MM.1S (cell line): ENCODE data around the gene STEEP1.

Experiments
- DNase-seq: peaks from one replicate; pipeline ENCODE4 v3.0.0-alpha.2; 2015
- H2AFZ ChIP-seq: fragments of 300-600 bp; sonication (generic); 2 replicates; pipeline ENCODE4 v1.6.0; 2016; ENCODE audit warnings: antibody characterized with exemption, low read length
- H3F3A ChIP-seq: fragments of 300-600 bp; sonication (generic); 2 replicates; pipeline ENCODE4 v1.6.1; 2016; ENCODE audit warnings: mild to moderate bottlenecking, antibody characterized with exemption, low read length, moderate library complexity, mixed read lengths; ENCODE audit not compliant: insufficient read depth
- H3K27ac ChIP-seq: fragments of 300-600 bp; sonication (generic); 2 replicates; pipeline ENCODE4 v1.5.1; 2016; ENCODE audit warnings: mild to moderate bottlenecking, low read length
- H3K27me3 ChIP-seq: fragments of 300-600 bp; sonication (generic); replicated peaks from 2 replicates; pipeline ENCODE4 v1.6.0; 2016; ENCODE audit warnings: low read length; ENCODE audit not compliant: insufficient read depth
- H3K36me3 ChIP-seq: fragments of 300-600 bp; sonication (generic); replicated peaks from 2 replicates; pipeline ENCODE4 v1.6.1; 2016; ENCODE audit warnings: mild to moderate bottlenecking, low read length, mixed read lengths; ENCODE audit not compliant: insufficient read depth
- H3K4me1 ChIP-seq: fragments of 300-600 bp; sonication (generic); 2 replicates; pipeline ENCODE4 v1.6.1; 2016; ENCODE audit warnings: low read length, mixed read lengths
- H3K4me2 ChIP-seq: fragments of 300-600 bp; sonication (generic); 2 replicates; pipeline ENCODE4 v1.6.0; 2016; ENCODE audit warnings: low read depth, low read length
- H3K4me3 ChIP-seq: fragments of 300-600 bp; sonication (generic); 2 replicates; pipeline ENCODE4 v1.5.1; 2016; ENCODE audit warnings: low read length, mixed read lengths
- H3K79me2 ChIP-seq: fragments of 300-600 bp; sonication (generic); 2 replicates; pipeline ENCODE4 v1.6.1; 2016; ENCODE audit warnings: mixed run types, low read length, mixed read lengths
- H3K9ac ChIP-seq: fragments of 300-600 bp; sonication (generic); 2 replicates; pipeline ENCODE4 v1.6.1; 2016; ENCODE audit warnings: low read length, mixed read lengths
- H3K9me2 ChIP-seq: fragments of 300-600 bp; sonication (generic); replicated peaks from 2 replicates; pipeline ENCODE4 v1.6.1; 2016; ENCODE audit warnings: mild to moderate bottlenecking, low read length, mixed read lengths; ENCODE audit not compliant: insufficient read depth
- H3K9me3 ChIP-seq: fragments of 300-600 bp; sonication (generic); replicated peaks from 2 replicates; pipeline ENCODE4 v1.6.1; 2016; ENCODE audit warnings: mild to moderate bottlenecking, low read length, mixed read lengths; ENCODE audit not compliant: insufficient read depth
- H4K20me1 ChIP-seq: fragments of 300-600 bp; sonication (generic); 2 replicates; pipeline ENCODE4 v1.6.1; 2016; ENCODE audit warnings: mild to moderate bottlenecking, low read length, moderate library complexity, mixed read lengths; ENCODE audit not compliant: insufficient read depth
- CTCF ChIP-seq: fragments of 300-600 bp; sonication (generic); IDR thresholded peaks from 2 replicates; pipeline ENCODE4 v1.5.1; 2016; ENCODE audit warnings: antibody characterized with exemption, low read length, mixed read lengths
- EZH2 ChIP-seq: fragments of 300-600 bp; sonication (generic); optimal IDR thresholded peaks from 2 replicates; pipeline ENCODE3; 2017; ENCODE audit warnings: low read depth, mild to moderate bottlenecking, antibody characterized with exemption, low read length, mixed read lengths
- EZH2phosphoT487 ChIP-seq: fragments of 300-600 bp; sonication (generic); IDR thresholded peaks from 2 replicates; pipeline ENCODE4 v1.6.1; 2018; ENCODE audit warnings: antibody characterized with exemption, low read length

STEEP1 gene

GRCh38 chrX:119602701-119603255 lies 37.6 kb upstream of the STEEP1 start:
- H3K4me3 ChIP-seq = no peak overlapping the region
- H3K36me3 ChIP-seq = no peaks in the 10 kb centered on the region
- no peak for DNase-seq
- H3K9me3 ChIP-seq = no peaks in the 10 kb centered on the region
- no peaks in the 10 kb centered on the region; the same call in 1 of the 2 replicates for H4K20me1 ChIP-seq
- H3K79me2 ChIP-seq = peaks cover 76% of the 10 kb centered on the region
- H3K27ac ChIP-seq = no peak overlapping the region
- H3K27me3 ChIP-seq = no peaks in the 10 kb centered on the region
- H2AFZ ChIP-seq = no peak overlapping the region
- no peak overlapping the region for H3K4me2 ChIP-seq
- no peaks in the 10 kb centered on the region for H3K4me1 ChIP-seq
- no peaks in the 10 kb centered on the region for H3K9me2 ChIP-seq
- no peak for TF ChIP-seq EZH2
- no peak for TF ChIP-seq EZH2phosphoT487
- no peak for TF ChIP-seq CTCF
- peaks cover 6% of the 10 kb centered on the region; the same call in 1 of the 2 replicates for H3F3A ChIP-seq
- no peak overlapping the region for H3K9ac ChIP-seq

- H3K9me2 ChIP-seq = no peaks in the 10 kb centered on the region
- H3K4me1 ChIP-seq = no peaks in the 10 kb centered on the region
- TF ChIP-seq EZH2 = no peak
- TF ChIP-seq EZH2phosphoT487 = no peak
- TF ChIP-seq CTCF = no peak
- H3F3A ChIP-seq = no peaks in the 10 kb centered on the region
- no peak overlapping the region for H3K9ac ChIP-seq
- no peaks in the 10 kb centered on the region for H4K20me1 ChIP-seq
- no peak overlapping the region for H3K27ac ChIP-seq
- DNase-seq = no peak
- no peaks in the 10 kb centered on the region for H3K27me3 ChIP-seq
- H3K4me2 ChIP-seq = no peak overlapping the region
- H2AFZ ChIP-seq = no peak overlapping the region
- H3K79me2 ChIP-seq = peaks cover 11% of the 10 kb centered on the region
- no peaks in the 10 kb centered on the region for H3K9me3 ChIP-seq
- H3K36me3 ChIP-seq = no peaks in the 10 kb centered on the region
- no peak overlapping the region for H3K4me3 ChIP-seq
These were observed 24.6 kb upstream of the STEEP1 start for GRCh38 chrX:119589810-119590209.

GRCh38 chrX:119583431-119584059 lies 18.3 kb upstream of the STEEP1 start:
- H3K79me2 ChIP-seq = no peaks in the 10 kb centered on the region
- 0 out of 2 replicates have a peak, but pooled peaks cover 6% of the 10 kb centered on the region for H3F3A ChIP-seq
- TF ChIP-seq EZH2phosphoT487 (no peak), CTCF (no peak), EZH2 (no peak)
- no peaks in the 10 kb centered on the region for H3K27me3 ChIP-seq
- H4K20me1 ChIP-seq = no peaks in the 10 kb centered on the region
- no peaks in the 10 kb centered on the region for H3K36me3 ChIP-seq
- H3K9me3 ChIP-seq = no peaks in the 10 kb centered on the region
- no peak overlapping the region for H2AFZ ChIP-seq
- no peak overlapping the region for H3K4me3 ChIP-seq
- H3K4me1 ChIP-seq = peaks cover 12% of the 10 kb centered on the region
- H3K9me2 ChIP-seq = no peaks in the 10 kb centered on the region
- H3K27ac ChIP-seq = no peak overlapping the region; the same call in 1 of the 2 replicates
- H3K4me2 ChIP-seq = no peak overlapping the region
- peak; percentile 21 for DNase-seq
- no peak overlapping the region for H3K9ac ChIP-seq
